ENCODE data around the gene POLR3E.
A peak's percentile ranks its signal among the peaks of the same experiment; 100 is the strongest.

Gene POLR3E

DNA sequence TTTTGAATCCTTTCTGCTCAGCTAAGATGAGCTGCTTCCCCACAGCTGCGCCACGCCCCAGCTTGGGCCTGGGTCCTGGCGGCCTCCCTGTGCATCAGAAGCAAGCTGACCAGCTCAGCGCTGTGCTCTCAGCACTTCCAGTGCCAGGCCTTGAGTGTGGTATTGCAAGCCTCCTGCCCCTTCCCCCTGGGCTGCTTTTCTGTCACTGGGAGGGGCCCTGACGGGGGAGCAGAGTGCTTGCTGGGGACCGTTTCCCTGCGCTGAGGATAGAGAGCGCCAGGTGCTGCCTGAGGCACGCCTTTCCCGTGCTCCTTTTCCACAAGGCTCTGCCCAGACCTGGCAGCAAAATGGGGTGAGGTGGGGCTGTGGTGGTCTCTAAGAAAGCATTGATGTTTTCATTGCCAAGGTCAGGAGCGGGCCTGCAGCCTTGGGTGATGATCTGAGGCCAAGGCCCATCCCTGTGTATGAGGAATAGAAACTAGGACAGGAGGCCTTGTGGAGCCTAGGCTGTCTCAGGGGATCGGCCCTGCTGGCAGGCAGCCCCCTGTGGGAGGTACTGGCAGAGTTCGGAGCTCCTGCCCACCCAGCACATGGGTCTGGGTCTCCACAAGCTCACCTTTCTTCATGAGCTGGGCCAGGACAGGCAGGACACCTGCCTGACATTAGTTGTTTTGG is 29.7 kb downstream of the POLR3E start:
- Mint-ChIP-seq H3K9me3 (no peaks in the 10 kb centered on the region), H3K27ac (no peak overlapping the region), H3K4me1 (no peaks in the 10 kb centered on the region), H3K36me3 (ENCODE audit: low read depth) (peaks cover 54% of the 10 kb centered on the region), H3K27me3 (no peaks in the 10 kb centered on the region), H3K4me3 (no peak overlapping the region)
- DNase-seq (no peak), ATAC-seq (no peak)

DNA sequence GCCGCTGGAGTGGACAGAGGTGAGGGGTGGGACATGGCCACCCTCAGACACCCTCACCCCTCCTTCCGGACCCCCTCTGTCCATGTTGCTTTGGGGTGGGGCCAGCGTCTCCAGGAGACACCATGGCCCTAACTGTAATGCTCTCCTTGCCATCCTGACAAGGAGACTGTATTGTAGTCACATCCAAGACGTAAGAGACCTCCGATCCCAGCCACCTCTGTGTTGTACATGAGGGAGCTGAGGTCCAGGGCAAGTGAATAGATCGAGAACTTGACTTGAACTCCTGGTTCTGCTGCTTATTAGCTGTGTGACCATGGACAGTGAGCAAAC is 30.2 kb downstream of the POLR3E start:
- DNase-seq (no peak), ATAC-seq (no peak)
- Mint-ChIP-seq H3K4me3 (no peak overlapping the region), H3K9me3 (no peaks in the 10 kb centered on the region), H3K27me3 (no peaks in the 10 kb centered on the region), H3K36me3 (ENCODE audit: low read depth) (peaks cover 59% of the 10 kb centered on the region), H3K4me1 (no peaks in the 10 kb centered on the region), H3K27ac (no peak overlapping the region)

GRCh38 chr16:22328081-22328725 is 31.0 kb downstream of the POLR3E start:
- ATAC-seq = no peak
- Mint-ChIP-seq H3K27ac (no peak overlapping the region), H3K9me3 (no peaks in the 10 kb centered on the region), H3K4me3 (no peak overlapping the region), H3K36me3 (ENCODE audit: low read depth) (peaks cover 62% of the 10 kb centered on the region), H3K4me1 (no peaks in the 10 kb centered on the region), H3K27me3 (no peaks in the 10 kb centered on the region)
- DNase-seq = no peak

DNA sequence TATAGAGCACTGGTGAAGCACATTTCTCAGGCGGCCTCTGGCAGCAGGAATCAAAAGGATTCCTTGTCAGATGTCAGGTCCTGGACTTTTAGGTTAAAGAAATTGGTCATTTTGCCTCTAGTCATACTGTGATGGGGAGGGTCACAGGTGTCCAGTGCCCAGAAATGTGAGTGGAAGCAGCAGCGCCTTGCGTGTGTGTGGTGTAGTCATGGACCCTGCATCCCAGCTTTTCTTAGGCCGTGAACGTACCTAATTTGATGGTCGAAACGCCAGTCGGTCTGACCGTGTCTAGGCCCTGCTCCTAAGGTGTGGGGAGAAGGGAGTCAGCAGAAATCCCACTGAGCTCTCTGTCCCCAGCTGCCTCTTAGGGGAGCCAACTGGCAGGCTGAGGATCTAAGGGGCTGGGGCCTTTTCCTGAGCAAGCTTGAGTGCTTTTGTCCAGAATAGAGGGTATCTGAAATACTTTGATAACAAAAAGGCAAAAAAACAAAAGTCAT is 32.0 kb downstream of the POLR3E start:
- no peak for ATAC-seq

DNA sequence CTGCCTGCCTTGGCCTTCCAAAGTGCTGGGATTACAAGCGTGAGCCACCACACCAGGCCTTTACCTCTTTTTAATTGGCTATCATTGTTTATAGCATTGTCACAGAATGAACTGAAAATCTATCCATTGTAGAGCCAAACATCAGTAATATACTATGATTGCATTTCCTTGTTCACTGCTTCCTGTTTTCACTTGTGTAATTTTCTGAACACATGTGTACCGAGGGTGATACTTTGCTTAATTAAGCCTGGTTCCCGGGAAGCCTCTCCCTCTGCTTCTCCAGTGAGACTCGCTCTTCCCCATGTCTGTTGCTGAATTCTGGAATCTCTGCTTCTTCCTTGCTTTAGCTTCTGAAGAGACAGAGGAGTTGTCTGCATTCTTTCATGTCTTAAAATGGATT is 33.1 kb downstream of the POLR3E start:
- Mint-ChIP-seq H3K4me1 (no peaks in the 10 kb centered on the region), H3K36me3 (ENCODE audit: low read depth) (peaks cover 71% of the 10 kb centered on the region), H3K27me3 (no peaks in the 10 kb centered on the region), H3K27ac (no peak overlapping the region), H3K9me3 (no peaks in the 10 kb centered on the region), H3K4me3 (no peak overlapping the region)
- no peak for ATAC-seq
- DNase-seq = no peak

More for the DNA sequence above, 32.0 kb downstream of the POLR3E start:
- Mint-ChIP-seq H3K36me3 (ENCODE audit: low read depth) (peaks cover 64% of the 10 kb centered on the region), H3K27me3 (no peaks in the 10 kb centered on the region), H3K4me3 (no peak overlapping the region), H3K27ac (no peak overlapping the region), H3K9me3 (no peaks in the 10 kb centered on the region), H3K4me1 (no peaks in the 10 kb centered on the region)
- no peak for DNase-seq

GRCh38 chr16:22333457-22333994 is 36.3 kb downstream of the POLR3E start:
- Mint-ChIP-seq H3K4me3 (no peak overlapping the region), H3K4me1 (peaks cover 18% of the 10 kb centered on the region), H3K27me3 (no peaks in the 10 kb centered on the region), H3K27ac (no peak overlapping the region), H3K9me3 (peaks cover 23% of the 10 kb centered on the region), H3K36me3 (ENCODE audit: low read depth) (peaks cover 87% of the 10 kb centered on the region)
- no peak for DNase-seq
- no peak for ATAC-seq

DNA sequence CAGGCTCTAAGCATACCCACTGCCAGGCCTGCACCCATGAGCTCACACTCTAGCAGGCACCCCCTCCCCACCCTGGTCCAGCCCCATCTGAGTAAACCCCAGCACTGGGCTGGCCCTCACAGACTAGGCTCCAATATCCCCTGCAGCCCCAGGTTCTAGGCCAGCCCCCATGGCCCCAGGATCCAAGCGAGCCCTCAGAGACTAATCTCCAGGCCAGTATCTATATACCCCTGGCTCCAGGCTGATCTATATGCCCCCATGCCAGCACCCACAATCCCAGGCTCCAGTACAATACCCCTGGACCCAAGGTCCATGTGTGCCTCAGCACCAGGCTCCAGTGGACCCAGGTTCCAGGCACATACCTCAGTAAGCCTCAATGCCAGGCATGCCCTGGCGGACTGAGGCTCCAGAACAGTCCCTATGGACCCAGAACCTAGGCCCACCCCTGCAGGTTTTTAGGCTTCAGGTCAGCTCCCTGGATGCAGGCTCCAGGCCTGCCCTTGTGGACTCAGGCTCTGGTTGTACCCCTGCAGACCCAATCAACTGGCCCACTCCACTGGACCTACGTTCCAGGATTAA is 38.5 kb downstream of the POLR3E start:
- H3K27me3 Mint-ChIP-seq = no peaks in the 10 kb centered on the region
- no peak overlapping the region for H3K4me3 Mint-ChIP-seq
- peaks cover 30% of the 10 kb centered on the region for H3K9me3 Mint-ChIP-seq
- peaks cover 18% of the 10 kb centered on the region for H3K4me1 Mint-ChIP-seq
- H3K36me3 Mint-ChIP-seq (ENCODE audit: low read depth) = peaks cover 79% of the 10 kb centered on the region
- DNase-seq (no peak), ATAC-seq (peak; percentile 33)
- H3K27ac Mint-ChIP-seq = no peak overlapping the region

DNA sequence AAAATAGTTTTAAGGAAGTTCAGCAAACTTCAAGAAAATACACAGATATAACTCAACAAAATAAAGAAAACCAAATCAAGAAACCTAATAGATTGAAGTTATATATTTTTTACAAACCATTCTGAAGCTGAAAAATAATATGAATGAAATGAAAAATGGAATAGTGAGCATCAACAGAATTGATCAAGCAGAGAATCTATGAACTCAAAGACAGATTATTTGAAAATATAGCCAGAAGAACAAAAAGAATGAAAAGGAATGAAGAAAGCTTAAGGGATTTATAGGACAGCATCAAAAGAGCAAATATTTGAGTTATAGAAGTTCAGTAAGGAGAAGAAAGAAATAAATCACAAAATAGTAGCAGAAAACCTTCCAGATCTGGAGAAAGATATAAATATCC is 39.4 kb downstream of the POLR3E start:
- H3K9me3 Mint-ChIP-seq = peaks cover 35% of the 10 kb centered on the region
- DNase-seq (no peak), ATAC-seq (no peak)
- H3K4me1 Mint-ChIP-seq = peaks cover 20% of the 10 kb centered on the region
- peak overlapping the region; percentile 11 for H3K27ac Mint-ChIP-seq
- H3K4me3 Mint-ChIP-seq = no peak overlapping the region
- peaks cover 82% of the 10 kb centered on the region for H3K36me3 Mint-ChIP-seq (ENCODE audit: low read depth)
- H3K27me3 Mint-ChIP-seq = no peaks in the 10 kb centered on the region

DNA sequence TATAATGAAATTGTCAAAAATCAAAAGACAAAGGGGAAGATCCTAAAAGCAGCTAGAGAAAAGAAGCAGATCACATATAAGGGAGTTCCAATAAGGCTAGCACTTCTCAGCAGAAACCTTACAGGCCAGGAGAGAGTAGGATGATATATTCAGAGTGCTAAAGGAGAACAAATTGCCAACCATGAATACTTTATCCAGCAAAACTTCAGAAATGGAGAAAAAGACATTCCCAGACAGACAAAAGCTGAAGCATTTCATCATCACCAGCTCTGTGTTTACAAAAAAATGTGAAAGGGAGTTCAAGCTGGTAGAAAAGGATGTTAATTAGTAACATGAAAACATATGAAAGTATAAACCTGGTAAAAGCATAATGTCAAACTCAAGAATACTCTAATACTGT is 39.8 kb downstream of the POLR3E start:
- H3K27ac Mint-ChIP-seq = no peak overlapping the region
- peaks cover 35% of the 10 kb centered on the region for H3K9me3 Mint-ChIP-seq
- H3K4me1 Mint-ChIP-seq = peaks cover 24% of the 10 kb centered on the region
- peaks cover 82% of the 10 kb centered on the region for H3K36me3 Mint-ChIP-seq (ENCODE audit: low read depth)
- H3K27me3 Mint-ChIP-seq = no peaks in the 10 kb centered on the region
- no peak for ATAC-seq
- no peak overlapping the region for H3K4me3 Mint-ChIP-seq
- no peak for DNase-seq

- Mint-ChIP-seq H3K36me3 (ENCODE audit: low read depth) (peaks cover 77% of the 10 kb centered on the region), H3K27me3 (no peaks in the 10 kb centered on the region), H3K9me3 (peaks cover 35% of the 10 kb centered on the region), H3K4me3 (no peak overlapping the region), H3K27ac (peak overlapping the region; percentile 59), H3K4me1 (peaks cover 28% of the 10 kb centered on the region)
- peak; percentile 44 for ATAC-seq
- no peak for DNase-seq
Observed at GRCh38 chr16:22337849-22338635, 40.8 kb downstream of the POLR3E start.

DNA sequence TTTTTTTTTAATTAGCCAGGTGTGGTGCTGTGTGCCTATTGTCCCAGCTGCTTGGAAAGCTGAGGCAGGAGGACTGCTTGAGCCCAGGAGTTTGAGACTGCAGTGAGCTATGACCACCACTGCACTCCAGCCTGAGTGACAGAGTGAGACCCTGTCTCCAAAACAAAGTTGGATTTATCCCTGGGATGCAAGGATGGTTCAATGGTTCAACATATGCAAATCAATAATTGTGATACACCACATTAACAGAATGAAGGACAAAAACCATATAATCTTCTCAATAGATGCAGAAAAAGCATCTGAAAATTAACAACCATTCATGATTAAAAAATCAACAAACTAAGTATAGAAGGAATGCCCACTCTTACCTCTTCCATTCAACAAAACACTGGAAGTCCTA is 43.7 kb downstream of the POLR3E start:
- H3K9me3 Mint-ChIP-seq = peaks cover 39% of the 10 kb centered on the region

DNA sequence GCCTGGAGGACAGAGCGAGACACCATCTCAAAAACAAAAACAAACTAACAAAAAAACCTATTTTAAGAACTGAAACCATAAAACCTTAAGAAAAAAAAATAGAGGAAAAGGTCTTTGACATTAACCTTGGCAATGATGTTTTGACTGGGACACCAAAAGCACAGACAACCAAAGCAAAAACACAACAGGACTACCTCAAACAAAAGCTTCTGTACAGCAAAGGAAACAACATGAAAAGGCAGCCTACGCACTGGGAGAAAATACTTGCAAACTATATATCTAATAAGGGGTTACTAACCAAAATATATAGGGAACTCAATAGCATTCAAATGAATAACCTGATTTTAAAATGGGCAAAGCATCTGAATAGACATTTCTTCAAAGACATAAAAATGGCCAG is 44.9 kb downstream of the POLR3E start:
- H3K27me3 Mint-ChIP-seq = no peaks in the 10 kb centered on the region
- DNase-seq = no peak
- peaks cover 52% of the 10 kb centered on the region for H3K36me3 Mint-ChIP-seq (ENCODE audit: low read depth)
- H3K27ac Mint-ChIP-seq = no peak overlapping the region
- H3K4me1 Mint-ChIP-seq = peaks cover 23% of the 10 kb centered on the region
- no peak overlapping the region for H3K4me3 Mint-ChIP-seq
- ATAC-seq = no peak
- peaks cover 28% of the 10 kb centered on the region for H3K9me3 Mint-ChIP-seq

More for the DNA sequence above, 43.7 kb downstream of the POLR3E start:
- ATAC-seq = no peak
- no peak for DNase-seq
- Mint-ChIP-seq H3K36me3 (ENCODE audit: low read depth) (peaks cover 55% of the 10 kb centered on the region), H3K27me3 (no peaks in the 10 kb centered on the region), H3K27ac (no peak overlapping the region), H3K4me3 (no peak overlapping the region), H3K4me1 (peaks cover 28% of the 10 kb centered on the region)

DNA sequence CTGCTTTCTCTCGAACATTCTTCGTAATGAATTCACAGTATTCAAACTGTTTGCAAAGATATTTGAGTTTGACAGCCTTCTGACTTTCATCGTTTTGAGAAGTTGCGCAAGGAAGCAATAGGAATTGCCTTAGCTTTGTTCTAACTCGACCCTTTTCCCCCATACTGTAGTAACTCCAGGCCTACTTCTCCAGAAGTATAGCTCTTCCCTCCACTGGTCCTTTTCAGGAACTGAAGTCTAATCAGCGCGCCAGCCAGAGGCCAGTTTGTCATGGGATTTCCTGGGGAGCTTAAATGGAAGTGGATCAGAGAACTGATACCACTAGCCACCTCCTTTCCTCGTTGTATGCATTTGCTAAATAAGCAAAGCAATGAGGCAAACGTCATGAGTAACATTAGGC is 49.3 kb downstream of the POLR3E start:
- no peaks in the 10 kb centered on the region for H3K27me3 Mint-ChIP-seq
- peak overlapping the region; percentile 34 for H3K27ac Mint-ChIP-seq
- DNase-seq = no peak
- peaks cover 58% of the 10 kb centered on the region for H3K36me3 Mint-ChIP-seq (ENCODE audit: low read depth)
- H3K9me3 Mint-ChIP-seq = peaks cover 4% of the 10 kb centered on the region
- H3K4me3 Mint-ChIP-seq = no peak overlapping the region
- H3K4me1 Mint-ChIP-seq = peaks cover 15% of the 10 kb centered on the region
- ATAC-seq = no peak

- peak overlapping the region; percentile 24 for H3K27ac Mint-ChIP-seq
- peaks cover 59% of the 10 kb centered on the region for H3K36me3 Mint-ChIP-seq (ENCODE audit: low read depth)
- peaks cover 17% of the 10 kb centered on the region for H3K4me1 Mint-ChIP-seq
Observed at GRCh38 chr16:22347100-22347820, 50.1 kb downstream of the POLR3E start.

More at GRCh38 chr16:22347100-22347820, 50.1 kb downstream of the POLR3E start:
- Mint-ChIP-seq H3K4me3 (no peak overlapping the region), H3K27me3 (no peaks in the 10 kb centered on the region), H3K9me3 (peaks cover 4% of the 10 kb centered on the region)
- ATAC-seq (no peak), DNase-seq (no peak)
